Measurements from ENCODE around the gene INPP5A.

The INPP5A gene

GRCh38 chr10:132585732-132586722 lies 48.4 kb downstream of the INPP5A start:
- H3K4me1 Mint-ChIP-seq: peaks cover 59 to 65% of the 10 kb centered on the region in 2 donors
- DNase-seq (peak; percentile 57), ATAC-seq (replicated peaks) (peak; percentile 30 to 43)
- H3K27ac Mint-ChIP-seq: peak overlapping the region; percentile 90
- H3K9me3 Mint-ChIP-seq: peaks cover 5% of the 10 kb centered on the region in 2 donors
- peaks cover 15 to 29% of the 10 kb centered on the region in 2 donors for H3K36me3 Mint-ChIP-seq
- H3K27me3 Mint-ChIP-seq: no peaks in the 10 kb centered on the region
- peak overlapping the region; percentile 43 to 66 for H3K4me3 Mint-ChIP-seq

- ATAC-seq (replicated peaks): no peak
- Mint-ChIP-seq H3K4me1 (peaks cover 60 to 72% of the 10 kb centered on the region in 2 donors), H3K4me3 (peak overlapping the region; percentile 43 to 66), H3K27ac (peak overlapping the region; percentile 94), H3K9me3 (no peaks in the 10 kb centered on the region), H3K27me3 (no peaks in the 10 kb centered on the region), H3K36me3 (peaks cover 8 to 22% of the 10 kb centered on the region in 2 donors)
- DNase-seq: no peak
Observed at GRCh38 chr10:132586739-132587138, 49.2 kb downstream of the INPP5A start.

- no peak for ATAC-seq (replicated peaks)
- Mint-ChIP-seq H3K27me3 (no peaks in the 10 kb centered on the region), H3K36me3 (peaks cover 4 to 19% of the 10 kb centered on the region in 2 donors), H3K27ac (peak overlapping the region; percentile 94), H3K4me1 (peaks cover 64 to 76% of the 10 kb centered on the region in 2 donors), H3K9me3 (no peaks in the 10 kb centered on the region), H3K4me3 (peak overlapping the region; percentile 55 to 69)
- no peak for DNase-seq
Observed at GRCh38 chr10:132587175-132587574, 49.6 kb downstream of the INPP5A start.

GRCh38 chr10:132588301-132589013 lies 50.9 kb downstream of the INPP5A start:
- H3K27me3 Mint-ChIP-seq: no peaks in the 10 kb centered on the region
- H3K36me3 Mint-ChIP-seq: peaks cover 5 to 11% of the 10 kb centered on the region in 2 donors
- peak; percentile 66 for DNase-seq
- peak; percentile 85 to 87 for ATAC-seq (replicated peaks)
- H3K27ac Mint-ChIP-seq: peak overlapping the region; percentile 96
- peaks cover 63 to 77% of the 10 kb centered on the region in 2 donors for H3K4me1 Mint-ChIP-seq
- H3K9me3 Mint-ChIP-seq: no peaks in the 10 kb centered on the region
- H3K4me3 Mint-ChIP-seq: peak overlapping the region; percentile 72 to 79

GRCh38 chr10:132589015-132589414 lies 51.4 kb downstream of the INPP5A start:
- Mint-ChIP-seq H3K4me1 (peaks cover 69 to 83% of the 10 kb centered on the region in 2 donors), H3K27ac (peak overlapping the region; percentile 96), H3K4me3 (peak overlapping the region; percentile 72 to 79), H3K9me3 (no peaks in the 10 kb centered on the region), H3K36me3 (peaks cover 5 to 11% of the 10 kb centered on the region in 2 donors), H3K27me3 (no peaks in the 10 kb centered on the region)
- DNase-seq: no peak
- no peak for ATAC-seq (replicated peaks)

- Mint-ChIP-seq H3K27ac (peak overlapping the region; percentile 31), H3K27me3 (no peaks in the 10 kb centered on the region), H3K9me3 (peaks cover 0 to 2% of the 10 kb centered on the region in 2 donors), H3K4me1 (peaks cover 75 to 89% of the 10 kb centered on the region in 2 donors), H3K4me3 (no peak overlapping the region), H3K36me3 (peaks cover 5 to 14% of the 10 kb centered on the region in 2 donors)
- ATAC-seq (replicated peaks) (no peak), DNase-seq (no peak)
Observed at GRCh38 chr10:132589681-132590080, 52.1 kb downstream of the INPP5A start.

- DNase-seq (no peak), ATAC-seq (replicated peaks) (no peak)
- Mint-ChIP-seq H3K4me1 (peaks cover 80 to 95% of the 10 kb centered on the region in 2 donors), H3K4me3 (peak overlapping the region in 1 of 2 donors; percentile 23), H3K27me3 (no peaks in the 10 kb centered on the region), H3K9me3 (peaks cover 0 to 2% of the 10 kb centered on the region in 2 donors), H3K36me3 (peaks cover 5 to 14% of the 10 kb centered on the region in 2 donors), H3K27ac (peak overlapping the region; percentile 54)
Observed at GRCh38 chr10:132590094-132590751, 52.6 kb downstream of the INPP5A start.

GRCh38 chr10:132590752-132591121 lies 53.1 kb downstream of the INPP5A start:
- H3K4me1 Mint-ChIP-seq: peaks cover 82 to 95% of the 10 kb centered on the region in 2 donors
- H3K9me3 Mint-ChIP-seq: peaks cover 0 to 2% of the 10 kb centered on the region in 2 donors
- no peak for ATAC-seq (replicated peaks)
- H3K36me3 Mint-ChIP-seq: peaks cover 3 to 14% of the 10 kb centered on the region in 2 donors
- H3K4me3 Mint-ChIP-seq: peak overlapping the region in 1 of 2 donors; percentile 23
- no peaks in the 10 kb centered on the region for H3K27me3 Mint-ChIP-seq
- H3K27ac Mint-ChIP-seq: peak overlapping the region; percentile 54
- no peak for DNase-seq

- Mint-ChIP-seq H3K36me3 (peaks cover 3 to 12% of the 10 kb centered on the region in 2 donors), H3K9me3 (peaks cover 0 to 2% of the 10 kb centered on the region in 2 donors), H3K27me3 (no peaks in the 10 kb centered on the region), H3K4me3 (no peak overlapping the region), H3K4me1 (peaks cover 79 to 95% of the 10 kb centered on the region in 2 donors), H3K27ac (peak overlapping the region; percentile 77)
- ATAC-seq (replicated peaks) (no peak), DNase-seq (no peak)
Observed at GRCh38 chr10:132591166-132591971, 53.8 kb downstream of the INPP5A start.

GRCh38 chr10:132592790-132593383 lies 55.3 kb downstream of the INPP5A start:
- Mint-ChIP-seq H3K27ac (peak overlapping the region; percentile 86), H3K4me1 (peaks cover 78 to 96% of the 10 kb centered on the region in 2 donors), H3K27me3 (no peaks in the 10 kb centered on the region), H3K36me3 (peaks cover 1 to 7% of the 10 kb centered on the region in 2 donors), H3K9me3 (peaks cover 0 to 2% of the 10 kb centered on the region in 2 donors), H3K4me3 (peak overlapping the region in 1 of 2 donors; percentile 73)
- DNase-seq: no peak
- no peak for ATAC-seq (replicated peaks)

- no peaks in the 10 kb centered on the region for H3K27me3 Mint-ChIP-seq
- H3K4me1 Mint-ChIP-seq: peaks cover 75 to 96% of the 10 kb centered on the region in 2 donors
- H3K36me3 Mint-ChIP-seq: peaks cover 1 to 8% of the 10 kb centered on the region in 2 donors
- DNase-seq (peak; percentile 33), ATAC-seq (replicated peaks) (peak; percentile 74 to 82)
- H3K4me3 Mint-ChIP-seq: peak overlapping the region; percentile 59 to 73
- H3K9me3 Mint-ChIP-seq: peaks cover 0 to 2% of the 10 kb centered on the region in 2 donors
- peak overlapping the region; percentile 84 for H3K27ac Mint-ChIP-seq
Observed at GRCh38 chr10:132593389-132593788, 55.8 kb downstream of the INPP5A start.

GRCh38 chr10:132593900-132594876 lies 56.6 kb downstream of the INPP5A start:
- peak; percentile 52 for DNase-seq
- Mint-ChIP-seq H3K4me3 (peak overlapping the region; percentile 59 to 73), H3K27me3 (no peaks in the 10 kb centered on the region), H3K36me3 (peaks cover 1 to 11% of the 10 kb centered on the region in 2 donors), H3K9me3 (peaks cover 0 to 2% of the 10 kb centered on the region in 2 donors), H3K4me1 (peaks cover 71 to 96% of the 10 kb centered on the region in 2 donors), H3K27ac (peak overlapping the region; percentile 84)
- ATAC-seq (replicated peaks): peak; percentile 82 to 85
